H1 (cell line): ENCODE measurements around the gene OTUD5. TPM values are rescaled to one million over a fixed set of nuclear protein-coding genes. Genes with fewer than 3 reads are reported as not detected.
A peak's percentile ranks its signal among the peaks of the same experiment; 100 is the strongest.

Experiments
- CTCF ChIA-PET: fragments of 300-600 bp; sonication (Branson Sonifier 250); formaldehyde crosslinking; loops from one replicate; lab custom pipeline; 2021; ENCODE audit not compliant: partially characterized antibody; lab: Charles Lee
- POLR2A ChIA-PET: fragments of 300-600 bp; sonication (Branson Sonifier 250); formaldehyde crosslinking; loops from one replicate; lab custom pipeline; 2021; ENCODE audit warnings: inconsistent platforms; ENCODE audit not compliant: partially characterized antibody; lab: Charles Lee
- DNase-seq, 2 experiments: peaks; one replicate each; pipeline versions ENCODE4 v3.0.0 to v3.0.0-alpha.2; 2010 to 2022; ENCODE audit warnings: low spot score in 2 of 2, low read depth in 1 of 2, mixed read lengths in 1 of 2
- FAIRE-seq: peaks from 2 replicates; lab custom pipeline; 2011; peaks lifted over from hg19 to GRCh38; lab: Jason Lieb, UNC
- H2AFZ ChIP-seq: 2 replicates; pipeline ENCODE4 v1.8.1; 2012; ENCODE audit warnings: low read length, inconsistent platforms
- H2AK5ac ChIP-seq: 2 replicates; pipeline ENCODE4 v1.6.1; 2013; ENCODE audit warnings: low read depth, low read length
- H2BK120ac ChIP-seq: replicated peaks from 2 replicates; pipeline ENCODE3; 2013; ENCODE audit warnings: low read depth, low read length, inconsistent platforms
- H2BK12ac ChIP-seq: 2 replicates; pipeline ENCODE4 v1.6.1; 2013; ENCODE audit warnings: low read depth, low read length
- H2BK15ac ChIP-seq: 2 replicates; pipeline ENCODE4 v1.6.1; 2013; ENCODE audit warnings: low read length
- H2BK20ac ChIP-seq: 2 replicates; pipeline ENCODE4 v1.6.1; 2013; ENCODE audit warnings: low read length
- H2BK5ac ChIP-seq: 2 replicates; pipeline ENCODE4 v1.6.1; 2013; ENCODE audit warnings: low read depth, low read length
- H3K14ac ChIP-seq: 2 replicates; pipeline ENCODE4 v1.6.1; 2013; ENCODE audit warnings: inconsistent platforms; ENCODE audit not compliant: insufficient read length
- H3K18ac ChIP-seq: 2 replicates; pipeline ENCODE4 v1.6.1; 2013; ENCODE audit warnings: low read length; ENCODE audit errors: extremely low read depth
- H3K23ac ChIP-seq: 2 replicates; pipeline ENCODE4 v1.6.1; 2013; ENCODE audit warnings: inconsistent platforms; ENCODE audit not compliant: insufficient read length
- H3K23me2 ChIP-seq: 2 replicates; pipeline ENCODE4 v1.6.1; 2013; ENCODE audit warnings: low read depth, low read length
- H3K27ac ChIP-seq: 2 replicates; pipeline ENCODE4 v1.6.1; 2011; ENCODE audit warnings: low read depth, low read length, inconsistent platforms
- H3K27me3 ChIP-seq, 4 experiments: replicated peaks in 1 of 4; 1 replicate in 1 of 4; 2 replicates in 3 of 4; pipeline versions ENCODE4 v1.6.1 to v1.8.1; 2011 to 2013; ENCODE audit warnings: low read length in 3 of 4, mild to moderate bottlenecking in 3 of 4, inconsistent platforms in 2 of 4, mixed read lengths in 2 of 4, moderate library complexity in 1 of 4; ENCODE audit not compliant: control insufficient read depth in 3 of 4, insufficient read depth in 3 of 4; ENCODE audit errors: extremely low read depth in 1 of 4
- H3K36me3 ChIP-seq, 4 experiments: 2 replicates each; pipeline versions ENCODE4 v1.6.1 to v1.8.1; 2011 to 2013; ENCODE audit warnings: mild to moderate bottlenecking in 4 of 4, low read length in 3 of 4, moderate library complexity in 2 of 4, control low read depth in 1 of 4, inconsistent platforms in 1 of 4; ENCODE audit not compliant: insufficient read depth in 4 of 4, control insufficient read depth in 2 of 4
- H3K4ac ChIP-seq: replicated peaks from 2 replicates; pipeline ENCODE3; 2013; ENCODE audit warnings: low read length, low read depth, mixed read lengths, inconsistent platforms; ENCODE audit not compliant: insufficient read length
- H3K4me1 ChIP-seq, 4 experiments: replicated peaks in 1 of 4; 1 replicate in 1 of 4; 2 replicates in 3 of 4; pipeline versions ENCODE4 v1.6.1 to v1.8.1; 2011 to 2013; ENCODE audit warnings: low read length in 3 of 4, inconsistent platforms in 2 of 4, mixed read lengths in 1 of 4; ENCODE audit not compliant: insufficient read depth in 4 of 4, control insufficient read depth in 3 of 4
- H3K4me2 ChIP-seq, 2 experiments: 2 replicates each; pipeline versions ENCODE4 v1.6.1 to v1.8.1; 2011 to 2013; ENCODE audit warnings: low read depth in 2 of 2, low read length in 2 of 2, control low read depth in 1 of 2, inconsistent platforms in 1 of 2, mild to moderate bottlenecking in 1 of 2; ENCODE audit not compliant: insufficient read depth in 1 of 2
- H3K4me3 ChIP-seq, 4 experiments: fragments of 200-600, 300-600 bp in 1 of 4; sonication (generic), shearing (Covaris generic), sonication (Bioruptor Twin) in 1 of 4; 2 replicates each; pipeline versions ENCODE4 v1.5.1 to v1.8.1; 2011 to 2016; ENCODE audit warnings: low read length in 4 of 4, low read depth in 3 of 4, control low read depth in 2 of 4, inconsistent platforms in 2 of 4, mild to moderate bottlenecking in 2 of 4, mixed read lengths in 1 of 4, moderate library complexity in 1 of 4; ENCODE audit not compliant: insufficient read depth in 2 of 4; ENCODE audit errors: extremely low read depth in 1 of 4
- H3K56ac ChIP-seq: replicated peaks from 2 replicates; pipeline ENCODE3; 2013; ENCODE audit warnings: low read depth, mild to moderate bottlenecking, mixed read lengths, low read length, inconsistent platforms; ENCODE audit not compliant: insufficient read length
- H3K79me1 ChIP-seq: 2 replicates; pipeline ENCODE4 v1.6.1; 2013; ENCODE audit warnings: low read depth, low read length, control low read depth
- H3K79me2 ChIP-seq, 2 experiments: 2 replicates each; pipeline versions ENCODE4 v1.6.1 to v1.8.1; 2012 to 2013; ENCODE audit warnings: low read length in 2 of 2, mild to moderate bottlenecking in 2 of 2, inconsistent platforms in 1 of 2; ENCODE audit not compliant: insufficient read depth in 2 of 2, control insufficient read depth in 1 of 2
- H3K9ac ChIP-seq, 4 experiments: replicated peaks in 1 of 4; 1 replicate in 1 of 4; 2 replicates in 3 of 4; pipeline versions ENCODE4 v1.6.1 to v1.8.1; 2011 to 2013; ENCODE audit warnings: low read depth in 3 of 4, low read length in 3 of 4, control low read depth in 2 of 4, mild to moderate bottlenecking in 2 of 4, moderate library complexity in 2 of 4, inconsistent platforms in 1 of 4; ENCODE audit errors: extremely low read depth in 1 of 4
- H3K9me3 ChIP-seq, 2 experiments: 2 replicates each; pipeline versions ENCODE4 v1.6.1 to v1.8.1; 2012 to 2013; ENCODE audit warnings: mild to moderate bottlenecking in 2 of 2, moderate library complexity in 2 of 2, control low read depth in 1 of 2, inconsistent platforms in 1 of 2, low read depth in 1 of 2, low read length in 1 of 2, mixed read lengths in 1 of 2; ENCODE audit not compliant: insufficient read depth in 2 of 2
- H4K20me1 ChIP-seq, 2 experiments: replicated peaks in 1 of 2; 2 replicates each; pipeline versions ENCODE3 to v1.8.1; 2011 to 2013; ENCODE audit warnings: inconsistent platforms in 2 of 2, low read length in 2 of 2, mild to moderate bottlenecking in 1 of 2; ENCODE audit not compliant: insufficient read depth in 2 of 2, control insufficient read depth in 1 of 2
- H4K5ac ChIP-seq: 2 replicates; pipeline ENCODE4 v1.6.1; 2013; ENCODE audit warnings: low read length, low read depth, mixed read lengths, inconsistent platforms; ENCODE audit not compliant: insufficient read length
- H4K8ac ChIP-seq: 2 replicates; pipeline ENCODE4 v1.8.0; 2013; ENCODE audit warnings: mild to moderate bottlenecking, moderate library complexity, low read length, inconsistent platforms; ENCODE audit not compliant: insufficient read depth; ENCODE audit errors: extremely low read depth
- H4K91ac ChIP-seq: replicated peaks from 2 replicates; pipeline ENCODE3; 2013; ENCODE audit warnings: low read length, mixed read lengths, inconsistent platforms; ENCODE audit not compliant: insufficient read length
- BRCA1 ChIP-seq: IDR thresholded peaks from 2 replicates; pipeline ENCODE4 v1.6.1; 2012; ENCODE audit warnings: low read depth, low read length, improper control_type of control experiment
- CEBPB ChIP-seq: IDR thresholded peaks from 2 replicates; pipeline ENCODE4 v1.6.1; 2012; ENCODE audit warnings: low read depth, low read length
- CHD1 ChIP-seq: IDR thresholded peaks from 2 replicates; pipeline ENCODE4 v1.6.1; 2012; ENCODE audit warnings: low read depth, low read length, improper control_type of control experiment
- JUN ChIP-seq: IDR thresholded peaks from 2 replicates; pipeline ENCODE4 v1.6.1; 2011; ENCODE audit warnings: low read depth, mild to moderate bottlenecking, improper control_type of control experiment, low read length
- KDM4A ChIP-seq: IDR thresholded peaks from one replicate; pipeline ENCODE4 v1.7.1; 2012; ENCODE audit warnings: low read depth, mild to moderate bottlenecking, moderate library complexity, low read length, inconsistent platforms; ENCODE audit not compliant: severe bottlenecking
- MAX ChIP-seq: IDR thresholded peaks from 2 replicates; pipeline ENCODE4 v1.6.1; 2012; ENCODE audit warnings: inconsistent platforms
- POU5F1 ChIP-seq: IDR thresholded peaks from 2 replicates; pipeline ENCODE4 v1.6.1; 2011; ENCODE audit warnings: low read depth, mild to moderate bottlenecking, low read length, moderate library complexity
- RAD21 ChIP-seq, 2 experiments: IDR thresholded peaks in 1 of 2; conservative IDR thresholded peaks in 1 of 2; 2 replicates each; pipeline ENCODE4 v1.6.1; 2011; ENCODE audit warnings: low read depth in 2 of 2, low read length in 2 of 2, improper control_type of control experiment in 1 of 2, inconsistent platforms in 1 of 2, mild to moderate bottlenecking in 1 of 2, moderate library complexity in 1 of 2
- RBBP5 ChIP-seq: IDR thresholded peaks from 2 replicates; pipeline ENCODE4 v1.7.1; 2012; ENCODE audit warnings: low read depth, mild to moderate bottlenecking, inconsistent platforms, low read length, moderate library complexity, borderline replicate concordance
- SP1 ChIP-seq: IDR thresholded peaks from 2 replicates; pipeline ENCODE4 v1.6.1; 2011; ENCODE audit warnings: low read depth, low read length
- SP4 ChIP-seq: IDR thresholded peaks from 2 replicates; pipeline ENCODE4 v1.6.1; 2012; ENCODE audit warnings: low read length, inconsistent platforms
- SRF ChIP-seq: IDR thresholded peaks from 2 replicates; pipeline ENCODE4 v1.6.1; 2011; ENCODE audit warnings: mild to moderate bottlenecking, low read depth, low read length, moderate library complexity
- TBP ChIP-seq: IDR thresholded peaks from 2 replicates; pipeline ENCODE4 v1.6.1; 2011; ENCODE audit warnings: low read depth, low read length, improper control_type of control experiment
- WGBS, 2 experiments: shearing (Covaris generic) in 1 of 2; methylation state at CpG; one replicate each; pipeline versions ENCODE4 v1.1.6 to v1.1.7; 2013 to 2015; ENCODE audit warnings: low lambda C conversion rate in 2 of 2, mixed read lengths in 2 of 2, inconsistent platforms in 1 of 2, low coverage in 1 of 2, missing lambda C conversion rate in 1 of 2; ENCODE audit not compliant: insufficient replicate concordance in 2 of 2, insufficient coverage in 1 of 2, insufficient read length in 1 of 2; ENCODE audit errors: extremely low coverage in 1 of 2, missing lambda C conversion rate in 1 of 2; 5-methylcytosine and 5-hydroxymethylcytosine counted together
- polyA plus RNA-seq, 7 experiments: library from polyadenylated mRNA; depleted of rRNA in 3 of 7; stranded (reverse) in 5 of 7; unstranded in 2 of 7; fragments of >200 nt in 5 of 7; fragments of 200-250 nt in 2 of 7; gene quantifications; 1 replicate in 5 of 7; 2 replicates in 1 of 7; 4 replicates in 1 of 7; pipeline versions ENCODE4 v1.2.1 to v1.2.3, GENCODE V29; 2011 to 2013; ENCODE audit warnings: missing spikeins in 2 of 7, mixed read lengths in 2 of 7
- total RNA-seq: library from RNA; stranded (reverse); fragmentation: NEBNext Ultra II Directional; extraction: Animal tissue kit (Norgen Biotek cat#: 25700); gene quantifications from 2 replicates; pipeline ENCODE4 v1.2.1, GENCODE V29; 2021

OTUD5 gene
- total and polyA plus RNA-seq, 2 of the 8 experiments (the other 6 are each of a cell fraction or from before 2014, with no cell fraction given), result 46.3 to 53.5 TPM

DNA sequence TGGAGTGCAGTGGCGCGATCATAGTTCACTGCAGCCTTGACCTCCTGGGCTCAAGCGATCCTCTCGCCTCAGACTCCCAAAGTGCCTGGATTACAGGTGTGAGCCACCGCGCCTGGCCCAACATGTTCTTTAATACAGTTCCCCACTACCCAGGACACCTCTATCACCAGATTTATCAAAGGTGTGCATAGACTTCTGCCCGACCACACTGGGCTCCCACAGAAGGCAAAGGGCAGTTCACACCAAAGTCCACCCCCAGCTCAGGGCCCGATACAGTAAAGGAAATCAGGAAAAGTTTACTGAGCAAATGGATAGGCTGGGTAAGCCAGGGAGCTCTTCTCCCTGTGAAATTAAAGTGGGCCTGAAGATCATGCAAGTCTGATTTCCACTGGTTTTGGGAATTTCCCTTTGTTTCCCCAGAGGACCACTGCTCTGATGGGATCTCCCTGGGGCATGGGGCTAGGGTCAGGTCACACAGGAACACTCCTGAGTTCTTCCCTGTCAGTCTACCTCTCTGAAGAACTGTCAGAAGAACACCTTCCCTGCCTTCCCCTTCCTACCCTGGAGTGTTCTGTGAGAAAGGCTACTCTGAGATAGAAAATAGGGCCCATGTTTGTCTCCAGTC is 20.9 kb downstream of the OTUD5 start:
- Histone ChIP-seq H3K18ac (no peak overlapping the region), H3K23ac (no peak overlapping the region), H3K9ac (no peak overlapping the region), H3K4me3 (peak overlapping the region in 1 of 4 experiments; percentile 42; a peak in 1 of 8 replicates), H2BK12ac (peak overlapping the region; percentile 29; the same call in 1 of the 2 replicates), H3K4me2 (peak overlapping the region; percentile 3 to 47; a peak in 2 of 4 replicates), H2BK120ac (no peak overlapping the region), H4K20me1 (peaks cover 0 to under 1% of the 10 kb centered on the region in 2 experiments), H4K91ac (no peak overlapping the region), H3K79me1 (no peaks in the 10 kb centered on the region), H3K36me3 (peaks cover 0 to 22% (median 8%) of the 10 kb centered on the region in 4 experiments; a peak in 6 of 8 replicates), H2AFZ (no peak overlapping the region), H3K27me3 (no peaks in the 10 kb centered on the region), H3K27ac (peak overlapping the region; percentile 68; the same call in 1 of the 2 replicates), H3K9me3 (no peaks in the 10 kb centered on the region), H3K14ac (no peak overlapping the region), H3K4me1 (peaks cover 0 to 12% (median 3%) of the 10 kb centered on the region in 4 experiments; a peak in 6 of 7 replicates), H4K8ac (no peak overlapping the region), H3K56ac (no peak overlapping the region), H3K4ac (no peak overlapping the region), H2BK20ac (no peak overlapping the region), H2AK5ac (0 out of 2 replicates have a peak overlapping the region, but pooled peaks have one; percentile 1), H2BK15ac (no peak overlapping the region), H4K5ac (no peak overlapping the region), H3K23me2 (no peaks in the 10 kb centered on the region), H3K79me2 (peaks cover 0 to 49% of the 10 kb centered on the region in 2 experiments; a peak in 2 of 4 replicates), H2BK5ac (no peak overlapping the region; the same call in 1 of the 2 replicates)
- FAIRE-seq (no peak), DNase-seq (no peak)
- POLR2A ChIA-PET, result interaction anchor here (1.2 to 21.5 kb wide), 6 partner anchors 17 to 45 kb away, joined by 4 to 572 read pairs (median 4); partner anchors contain the start of genes OTUD5, PIM2, PQBP1 and SLC35A2
- CTCF ChIA-PET, result interaction anchor here (0.6 to 3.1 kb wide), 7 partner anchors 10 to 105 kb away, joined by 3 to 20 read pairs (median 6); partner anchors contain the start of genes PQBP1 and TIMM17B
- WGBS, 2 experiments, result 100% methylated on average over 2 of the region's 8 CpGs; no CpG with 5 or more reads in 1 of the 2 experiments
- TF ChIP-seq CHD1, result no peak
- TF ChIP-seq SP4, result no peak
- no peak for TF ChIP-seq RAD21 (IDR thresholded peaks at IDR 0.05 in 1 of 2, conservative IDR thresholded peaks at IDR 0.05 in 1 of 2; ENCODE audit: low read depth in 2 of 2, low read length in 2 of 2)
- TF ChIP-seq SP1, result no peak
- no peak for TF ChIP-seq JUN
- no peak for TF ChIP-seq RBBP5
- TF ChIP-seq SRF, result no peak
- no peak for TF ChIP-seq MAX
- no peak for TF ChIP-seq TBP
- TF ChIP-seq BRCA1, result no peak
- TF ChIP-seq CEBPB, result no peak
- no peak for TF ChIP-seq POU5F1
- no peak for TF ChIP-seq KDM4A
